GM12892 (cell line): ENCODE measurements around the gene ADGRD2.

Experiments used
- POLR2A ChIP-seq: IDR thresholded peaks from 2 replicates; pipeline ENCODE4 v1.6.1; 2011; ENCODE audit warnings: low read depth, low read length, control low read depth
- POLR2AphosphoS5 ChIP-seq: IDR thresholded peaks from 2 replicates; pipeline ENCODE4 v1.6.1; 2011; ENCODE audit warnings: low read depth, low read length, control low read depth

DNA sequence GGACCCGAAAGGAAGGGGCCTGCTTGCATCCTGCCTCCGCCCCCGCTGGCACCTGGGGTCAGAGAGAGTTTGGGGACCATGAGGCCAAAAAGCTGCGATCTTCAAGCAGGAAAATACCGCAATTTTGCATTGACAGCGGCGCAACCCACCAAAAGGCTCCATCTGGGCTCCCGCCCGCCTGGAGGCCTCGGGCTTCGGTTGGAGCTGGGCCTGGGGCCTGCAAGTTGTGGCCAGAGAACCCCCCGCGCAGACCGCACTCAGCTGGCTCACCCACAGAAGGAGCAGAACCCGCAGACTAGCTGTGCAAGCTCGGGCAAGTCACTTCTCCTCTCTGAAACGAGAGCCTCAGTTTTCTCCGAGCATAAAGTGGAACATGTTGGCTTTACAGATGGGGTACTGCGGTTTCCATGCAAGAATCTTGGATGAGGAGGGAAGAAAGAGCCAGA, 55.7 kb downstream of the ADGRD2 start:
- no peak for TF ChIP-seq POLR2AphosphoS5
- TF ChIP-seq POLR2A, result no peak
